Ecto neural progenitor cell (in vitro differentiated cells): ENCODE measurements around the gene TMEM258.

Experiments used
- DNase-seq: peaks from one replicate; pipeline ENCODE4 v3.0.0-alpha.2; 2018; ENCODE audit warnings: low spot score

TMEM258 gene

GRCh38 chr11:61739966-61740365, 52.4 kb downstream of the TMEM258 start:
- no peak for DNase-seq

GRCh38 chr11:61739413-61739812, 53.0 kb downstream of the TMEM258 start:
- no peak for DNase-seq
